Lower lobe of right lung (tissue), 2 donors: Measurements from ENCODE around the gene PAX7. TPM values are rescaled to one million over a fixed set of nuclear protein-coding genes. Genes with fewer than 3 reads are reported as not detected.

ENCODE experiments used
- ATAC-seq, 2 donors: fragments of 200-7000 bp; cut with Tn5 transposase; one replicate each; pipeline ENCODE4 v1.9.1; 2020 to 2022; ENCODE audit warnings: mild to moderate bottlenecking in 2 of 2, moderate library complexity in 2 of 2
- DNase-seq: peaks from one replicate; pipeline ENCODE4 v3.0.0-alpha.2; 2020
- H3K27ac ChIP-seq: fragments of 200-600 bp; one replicate; pipeline ENCODE4 v1.8.0; 2022
- H3K27me3 ChIP-seq: fragments of 200-600 bp; one replicate; pipeline ENCODE4 v1.8.0; 2022; ENCODE audit warnings: low read depth
- H3K36me3 ChIP-seq: fragments of 200-600 bp; one replicate; pipeline ENCODE4 v1.8.0; 2022; ENCODE audit warnings: mild to moderate bottlenecking
- H3K4me1 ChIP-seq: fragments of 200-600 bp; one replicate; pipeline ENCODE4 v1.8.0; 2022
- H3K4me3 ChIP-seq: fragments of 200-600 bp; one replicate; pipeline ENCODE4 v1.8.0; 2022; ENCODE audit warnings: mild to moderate bottlenecking
- H3K9me3 ChIP-seq: fragments of 200-600 bp; one replicate; pipeline ENCODE4 v1.8.0; 2022
- CTCF ChIP-seq: fragments of 200-600 bp; IDR thresholded peaks from one replicate; pipeline ENCODE4 v1.8.0; 2022; ENCODE audit warnings: antibody characterized with exemption, mild to moderate bottlenecking
- intact Hi-C: fragments of 100-400 bp; cut with DNase I; formaldehyde crosslinking; loops from one replicate; pipeline ENCODE4 v1.11.0; 2022
- total RNA-seq: library from RNA; stranded (reverse); fragmentation: NEBNext Ultra II Directional; extraction: Animal tissue kit (Norgen Biotek cat#: 25700); gene quantifications from one replicate; pipeline ENCODE4 v1.2.1, GENCODE V29; 2021
- donor health status: DM: no; HTN: yes; CAD: no; lungs with severe emphysema.

PAX7 gene
- total RNA-seq, 1 donor from 2014 or later = not detected

DNA sequence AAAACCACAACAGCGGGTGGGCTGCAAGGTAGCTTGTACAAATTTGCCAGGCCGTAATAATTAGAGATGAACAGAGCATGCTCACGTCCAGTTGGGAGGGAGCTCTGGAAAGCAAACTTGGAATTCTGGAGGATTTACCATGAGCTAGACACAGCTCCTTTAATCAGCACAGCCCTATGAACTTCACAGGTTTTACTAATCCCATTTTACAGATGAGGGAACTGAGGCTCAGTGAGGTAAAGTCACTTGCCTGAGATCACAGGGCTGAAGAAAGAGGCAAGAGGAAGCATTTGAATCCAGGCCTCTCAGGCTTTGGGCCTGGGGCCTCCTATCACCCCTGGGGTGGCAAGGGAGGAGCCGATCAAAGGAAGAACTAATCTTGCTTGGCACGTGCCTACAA lies 24.0 kb downstream of the PAX7 start:
- no peak for DNase-seq
- no peak for TF ChIP-seq CTCF
- Histone ChIP-seq H3K9me3 (no peaks in the 10 kb centered on the region), H3K4me3 (no peak overlapping the region), H3K4me1 (no peaks in the 10 kb centered on the region), H3K27ac (no peak overlapping the region), H3K27me3 (peaks cover 78% of the 10 kb centered on the region), H3K36me3 (no peaks in the 10 kb centered on the region)
- no peak for ATAC-seq
- intact Hi-C loops = no loop called here

DNA sequence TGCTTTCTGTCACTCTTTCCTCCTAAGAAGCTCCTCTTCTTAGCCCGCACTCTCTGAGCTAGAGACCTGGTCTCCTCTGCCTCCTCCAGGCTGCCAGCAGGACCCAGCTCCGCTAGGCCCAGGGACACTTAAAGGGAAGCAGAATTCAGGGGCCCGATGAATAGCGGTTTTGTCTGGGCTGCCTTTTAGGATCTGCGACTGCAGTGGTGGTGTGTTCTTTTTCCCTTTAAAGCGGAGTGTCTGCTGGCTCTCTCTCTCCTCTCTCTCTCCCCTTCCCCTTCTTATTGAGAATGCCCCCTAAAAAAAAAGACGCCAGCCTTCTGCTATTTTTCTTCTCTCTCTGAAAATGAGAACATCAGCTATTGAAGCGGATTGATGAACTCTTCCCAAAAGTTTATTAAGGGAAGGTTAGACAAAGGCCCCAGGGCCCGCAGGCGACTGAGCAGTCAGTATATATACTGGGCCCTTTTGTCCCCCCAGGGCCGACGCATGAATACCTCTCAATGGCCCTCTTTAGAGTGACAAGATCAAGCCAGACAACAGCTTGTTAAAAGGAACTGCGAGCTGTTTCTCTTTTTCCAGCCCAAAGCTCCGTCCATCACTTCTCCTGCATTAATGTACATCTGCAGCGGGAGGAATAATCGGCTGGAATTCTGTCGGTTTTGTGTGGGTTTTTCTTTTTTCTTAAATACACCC lies 27.0 kb downstream of the PAX7 start:
- peaks cover 57% of the 10 kb centered on the region for H3K27me3 ChIP-seq
- no peak for TF ChIP-seq CTCF
- no peak for ATAC-seq

GRCh38 chr1:18658831-18659230 lies 28.2 kb downstream of the PAX7 start:
- intact Hi-C loops = no loop called here
- ATAC-seq (no peak), DNase-seq (no peak)
- Histone ChIP-seq H3K4me1 (no peaks in the 10 kb centered on the region), H3K9me3 (no peaks in the 10 kb centered on the region), H3K27ac (no peak overlapping the region), H3K4me3 (no peak overlapping the region), H3K36me3 (no peaks in the 10 kb centered on the region), H3K27me3 (peaks cover 48% of the 10 kb centered on the region)
- no peak for TF ChIP-seq CTCF

More for the DNA sequence above, 27.0 kb downstream of the PAX7 start:
- intact Hi-C loops = no loop called here
- no peak for DNase-seq
- Histone ChIP-seq H3K4me3 (no peak overlapping the region), H3K36me3 (no peaks in the 10 kb centered on the region), H3K4me1 (no peaks in the 10 kb centered on the region), H3K27ac (no peak overlapping the region), H3K9me3 (no peaks in the 10 kb centered on the region)

DNA sequence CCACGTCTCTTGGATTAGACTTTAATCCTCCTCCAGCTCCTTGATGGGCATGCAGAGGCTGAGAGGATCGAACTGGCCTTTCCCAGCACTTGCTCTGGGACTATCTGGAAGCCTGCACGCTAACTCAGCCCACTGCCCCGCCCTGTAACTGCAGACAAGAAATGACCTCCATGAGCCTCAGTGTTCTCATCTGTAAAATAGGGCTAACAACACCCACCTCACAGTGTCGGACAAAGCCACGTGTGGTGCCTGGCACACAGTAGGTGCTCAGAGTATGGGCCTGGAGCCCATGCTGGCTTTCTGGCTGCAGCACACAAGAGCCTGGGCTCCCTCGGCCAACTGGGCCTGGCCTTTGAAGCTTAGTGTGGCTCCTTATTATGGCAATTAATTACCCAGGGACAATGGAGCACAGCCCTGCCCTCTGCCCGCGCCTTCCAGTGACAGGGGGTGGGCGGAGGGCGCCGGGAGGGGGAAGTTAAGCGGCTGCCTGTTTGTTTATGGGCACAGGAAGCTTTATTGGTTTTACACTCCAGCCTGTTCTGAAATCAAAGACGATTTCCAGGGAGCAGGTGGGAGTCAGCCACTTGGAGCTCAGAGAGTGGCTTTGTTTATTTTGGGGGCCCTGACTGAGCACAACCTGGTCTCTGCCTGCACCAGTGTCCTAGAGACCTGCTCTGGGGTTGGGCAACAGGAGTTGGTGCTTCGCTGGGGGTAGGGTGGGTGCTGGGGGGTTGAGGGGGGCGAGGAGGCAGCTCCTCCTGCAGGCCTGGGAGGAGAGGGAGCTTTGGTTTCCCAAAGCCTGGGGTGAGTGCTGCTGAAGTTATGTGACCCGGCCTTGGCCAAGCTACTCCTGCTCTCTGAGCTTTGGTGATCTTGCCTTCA lies 31.0 kb downstream of the PAX7 start:
- no peak for DNase-seq
- Histone ChIP-seq H3K4me3 (no peak overlapping the region), H3K27me3 (peaks cover 44% of the 10 kb centered on the region), H3K9me3 (no peaks in the 10 kb centered on the region), H3K27ac (no peak overlapping the region), H3K36me3 (no peaks in the 10 kb centered on the region), H3K4me1 (no peaks in the 10 kb centered on the region)
- intact Hi-C loops = no loop called here
- TF ChIP-seq CTCF = no peak
- no peak for ATAC-seq

GRCh38 chr1:18662286-18662639 lies 31.6 kb downstream of the PAX7 start:
- no peak for ATAC-seq
- Histone ChIP-seq H3K36me3 (no peaks in the 10 kb centered on the region), H3K27ac (no peak overlapping the region), H3K4me1 (no peaks in the 10 kb centered on the region), H3K9me3 (no peaks in the 10 kb centered on the region), H3K4me3 (no peak overlapping the region), H3K27me3 (peaks cover 42% of the 10 kb centered on the region)
- TF ChIP-seq CTCF = no peak
- intact Hi-C loops = no loop called here
- DNase-seq = no peak
